CD4-positive, alpha-beta T cell (primary cell): Measurements from ENCODE around the gene CEMIP2. TPM values are rescaled to one million over a fixed set of nuclear protein-coding genes. Genes with fewer than 3 reads are reported as not detected.

Experiments
- ATAC-seq: fragments of 200-7000 bp; cut with Tn5 transposase; one replicate; pipeline ENCODE4 v1.10.0; 2022; ENCODE audit warnings: mild to moderate bottlenecking; ENCODE audit not compliant: poor library complexity
- CTCF ChIA-PET: fragments of 350-600 bp; sonication (Branson Sonifier 250); formaldehyde crosslinking; loops from one replicate; lab custom pipeline; 2021; ENCODE audit warnings: antibody characterized with exemption, inconsistent platforms; lab: Charles Lee
- POLR2A ChIA-PET: fragments of 350-600 bp; sonication (Branson Sonifier 250); formaldehyde crosslinking; loops from one replicate; lab custom pipeline; 2021; ENCODE audit warnings: antibody characterized with exemption, inconsistent platforms; lab: Charles Lee
- DNase-seq, 14 experiments: peaks; one replicate each; pipeline ENCODE4 v3.0.0-alpha.2; 2013 to 2020; ENCODE audit warnings: mixed read lengths in 2 of 14
- H3K27ac ChIP-seq, 2 donors: one replicate each; pipeline versions ENCODE4 v1.5.1 to v1.7.0; 2013; ENCODE audit warnings: low read length in 2 of 2, low read depth in 1 of 2, mild to moderate bottlenecking in 1 of 2
- H3K27me3 ChIP-seq, 2 experiments: 1 replicate in 1 of 2; 2 replicates in 1 of 2; pipeline versions ENCODE4 v1.6.1 to v1.7.0; 2013; ENCODE audit warnings: low read length in 2 of 2, control low read depth in 1 of 2, mild to moderate bottlenecking in 1 of 2, moderate library complexity in 1 of 2; ENCODE audit not compliant: insufficient read depth in 2 of 2, control insufficient read depth in 1 of 2
- H3K36me3 ChIP-seq: one replicate; pipeline ENCODE4 v1.6.1; 2013; ENCODE audit warnings: low read length, control low read depth; ENCODE audit not compliant: insufficient read depth
- H3K4me1 ChIP-seq: one replicate; pipeline ENCODE4 v1.6.1; 2013; ENCODE audit warnings: low read length, control low read depth; ENCODE audit not compliant: insufficient read depth
- H3K4me3 ChIP-seq: one replicate; pipeline ENCODE4 v1.5.1; 2013; ENCODE audit warnings: mild to moderate bottlenecking, low read length, moderate library complexity
- H3K9me3 ChIP-seq, 2 experiments: 1 replicate in 1 of 2; 2 replicates in 1 of 2; pipeline versions ENCODE4 v1.6.1 to v1.7.0; 2013; ENCODE audit warnings: low read length in 2 of 2, mild to moderate bottlenecking in 2 of 2, control low read depth in 1 of 2, moderate library complexity in 1 of 2; ENCODE audit not compliant: control insufficient read depth in 1 of 2, insufficient read depth in 1 of 2
- H3K27ac Mint-ChIP-seq: one replicate; pipeline ENCODE4 v1.8.0; 2020; ENCODE audit warnings: mixed read lengths
- H3K27me3 Mint-ChIP-seq: one replicate; pipeline ENCODE4 v1.8.0; 2021; ENCODE audit warnings: mixed read lengths
- H3K36me3 Mint-ChIP-seq: one replicate; pipeline ENCODE4 v1.8.0; 2021; ENCODE audit warnings: low read depth, mixed read lengths
- H3K4me1 Mint-ChIP-seq: one replicate; pipeline ENCODE4 v1.8.0; 2021; ENCODE audit warnings: low read depth, mixed read lengths
- H3K4me3 Mint-ChIP-seq: one replicate; pipeline ENCODE4 v1.8.0; 2020; ENCODE audit warnings: mild to moderate bottlenecking, mixed read lengths
- H3K9me3 Mint-ChIP-seq: one replicate; pipeline ENCODE4 v1.8.0; 2020; ENCODE audit warnings: mixed read lengths
- CTCF ChIP-seq: fragments of 200-600 bp; IDR thresholded peaks from one replicate; pipeline ENCODE4 v1.8.0; 2022; ENCODE audit warnings: antibody characterized with exemption, mild to moderate bottlenecking
- intact Hi-C, 2 experiments: fragments of 100-400 bp; cut with DNase I in 1 of 2; cut with micrococcal nuclease in 1 of 2; formaldehyde crosslinking; loops; one replicate each; pipeline versions ENCODE4 v1.15.1 to v1.9.0; 2023 to 2025; cut with DNase I, micrococcal nuclease
- total RNA-seq, 174 experiments: library from RNA in 2 of 174; stranded (reverse) in 2 of 174; gene quantifications; one replicate each; pipeline ENCODE4 v1.2.3 and lab custom pipeline; 2021 to 2026

Gene CEMIP2
- total RNA-seq, 2 experiments from 2014 or later = 301 to 305 TPM

- Mint-ChIP-seq H3K27ac (peak overlapping the region; percentile 94), H3K27me3 (no peaks in the 10 kb centered on the region), H3K36me3 (peaks cover 26% of the 10 kb centered on the region), H3K4me3 (peak overlapping the region; percentile 96), H3K4me1 (peaks cover 59% of the 10 kb centered on the region), H3K9me3 (no peaks in the 10 kb centered on the region)
- Histone ChIP-seq H3K27ac (peak overlapping the region; percentile 67 to 89), H3K9me3 (no peaks in the 10 kb centered on the region), H3K4me1 (peaks cover 42% of the 10 kb centered on the region), H3K27me3 (no peaks in the 10 kb centered on the region), H3K36me3 (no peaks in the 10 kb centered on the region), H3K4me3 (peak overlapping the region; percentile 72)
- ATAC-seq (no peak), DNase-seq (peak in 2 of 14 experiments; percentile 29 to 31)
- no peak for TF ChIP-seq CTCF
- intact Hi-C loops = loop anchor here (5.0 to 10.0 kb wide), 6 partner anchors 40 to 1355 kb away; partner anchors contain the start of genes ZFAND5 (in 2 of the 2), ABHD17B (in 1 of the 2), C9orf85 (in 1 of the 2) and KLF9 (in 1 of the 2)
- CTCF ChIA-PET = interaction anchor here (0.6 to 5.8 kb wide), 6 partner anchors 10 to 40 kb away, joined by 3 to 34 read pairs (median 4); no protein-coding TSS in a partner anchor
- POLR2A ChIA-PET = interaction anchor here (0.6 to 5.0 kb wide), 15 partner anchors 12 to 157 kb away, joined by 3 to 154 read pairs (median 5); partner anchors contain the start of genes ABHD17B and C9orf85
Observed at GRCh38 chr9:71767163-71767775, 1.0 kb downstream of the CEMIP2 start.

GRCh38 chr9:71766663-71767062 lies 1.6 kb downstream of the CEMIP2 start:
- ATAC-seq = no peak
- peak overlapping the region; percentile 67 to 89 for H3K27ac ChIP-seq
- H3K4me3 ChIP-seq = peak overlapping the region; percentile 72

More at GRCh38 chr9:71766663-71767062, 1.6 kb downstream of the CEMIP2 start:
- DNase-seq = peak in 5 of 14 experiments; percentile 17 to 58 (median 54)
- intact Hi-C loops = loop anchor here (5.0 to 10.0 kb wide), 6 partner anchors 39 to 1354 kb away; partner anchors contain the start of genes ZFAND5 (in 2 of the 2), ABHD17B (in 1 of the 2), C9orf85 (in 1 of the 2) and KLF9 (in 1 of the 2)
- ChIA-PET CTCF (interaction anchor here (0.5 to 5.8 kb wide), 3 partner anchors 17 to 1138 kb away, joined by 3 to 34 read pairs (median 4); no protein-coding TSS in a partner anchor), POLR2A (interaction anchor here (0.6 to 5.0 kb wide), 13 partner anchors 12 to 144 kb away, joined by 3 to 154 read pairs (median 7); partner anchors contain the start of genes ABHD17B and C9orf85)
- peak overlapping the region; percentile 94 for H3K27ac Mint-ChIP-seq
- H3K36me3 Mint-ChIP-seq = peaks cover 26% of the 10 kb centered on the region
- no peaks in the 10 kb centered on the region for H3K9me3 ChIP-seq
- H3K4me1 ChIP-seq = peaks cover 48% of the 10 kb centered on the region
- no peaks in the 10 kb centered on the region for H3K9me3 Mint-ChIP-seq
- H3K27me3 ChIP-seq = no peaks in the 10 kb centered on the region
- H3K4me3 Mint-ChIP-seq = peak overlapping the region; percentile 96
- H3K27me3 Mint-ChIP-seq = no peaks in the 10 kb centered on the region
- H3K4me1 Mint-ChIP-seq = peaks cover 65% of the 10 kb centered on the region
- H3K36me3 ChIP-seq = no peaks in the 10 kb centered on the region
- TF ChIP-seq CTCF = no peak
